ENCODE data around the gene PRMT1. TPM values are rescaled to one million over a fixed set of nuclear protein-coding genes. Genes with fewer than 3 reads are reported as not detected.
A peak's percentile ranks its signal among the peaks of the same experiment; 100 is the strongest.

PRMT1 gene
- total RNA-seq, 4 donors from 2014 or later: 102 to 117 (median 108) TPM

DNA sequence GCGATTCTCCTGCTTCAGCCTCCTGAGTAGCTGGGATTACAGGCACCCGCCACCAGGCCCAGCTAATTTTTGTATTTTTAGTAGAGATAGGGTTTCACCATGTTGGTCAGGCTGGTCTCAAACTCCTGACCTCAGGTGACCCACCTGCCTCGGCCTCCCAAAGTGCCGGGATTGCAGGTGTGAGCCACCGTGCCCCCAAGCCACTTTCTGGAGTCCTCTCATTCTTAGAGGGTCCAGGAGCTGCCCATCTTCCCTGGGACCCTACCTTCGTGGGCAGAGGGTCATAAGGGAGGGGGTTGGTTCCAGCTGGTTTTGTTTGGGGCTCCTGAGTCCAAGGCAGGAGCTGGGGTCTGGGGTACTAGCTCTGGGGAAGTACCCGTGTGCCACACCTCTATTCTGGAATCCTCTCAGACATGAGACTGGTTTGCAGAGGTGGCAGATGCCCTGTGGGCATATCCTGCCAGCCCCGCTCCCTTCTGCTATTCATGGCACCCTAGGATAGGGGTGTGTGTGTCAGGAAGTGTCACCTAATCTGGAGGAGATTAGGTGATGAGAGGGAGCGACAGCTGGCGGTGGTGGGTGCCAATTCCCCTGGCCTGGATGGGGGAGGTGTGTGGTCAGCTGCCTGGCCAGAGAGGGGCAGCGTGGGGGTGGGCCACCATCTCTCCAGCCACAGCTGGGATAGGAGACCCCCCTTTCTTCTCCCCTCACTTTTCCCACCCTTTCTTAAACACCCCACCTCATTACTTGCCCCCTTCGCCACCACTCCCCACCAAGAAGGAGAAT lies 2.1 kb downstream of the PRMT1 start:
- H3K4me3 ChIP-seq (ENCODE audit: low read depth, poor library complexity, severe bottlenecking): no peak overlapping the region
- no peak for TF ChIP-seq POLR2A (IDR thresholded peaks at IDR 0.05)
- TF ChIP-seq, protein P1, sequence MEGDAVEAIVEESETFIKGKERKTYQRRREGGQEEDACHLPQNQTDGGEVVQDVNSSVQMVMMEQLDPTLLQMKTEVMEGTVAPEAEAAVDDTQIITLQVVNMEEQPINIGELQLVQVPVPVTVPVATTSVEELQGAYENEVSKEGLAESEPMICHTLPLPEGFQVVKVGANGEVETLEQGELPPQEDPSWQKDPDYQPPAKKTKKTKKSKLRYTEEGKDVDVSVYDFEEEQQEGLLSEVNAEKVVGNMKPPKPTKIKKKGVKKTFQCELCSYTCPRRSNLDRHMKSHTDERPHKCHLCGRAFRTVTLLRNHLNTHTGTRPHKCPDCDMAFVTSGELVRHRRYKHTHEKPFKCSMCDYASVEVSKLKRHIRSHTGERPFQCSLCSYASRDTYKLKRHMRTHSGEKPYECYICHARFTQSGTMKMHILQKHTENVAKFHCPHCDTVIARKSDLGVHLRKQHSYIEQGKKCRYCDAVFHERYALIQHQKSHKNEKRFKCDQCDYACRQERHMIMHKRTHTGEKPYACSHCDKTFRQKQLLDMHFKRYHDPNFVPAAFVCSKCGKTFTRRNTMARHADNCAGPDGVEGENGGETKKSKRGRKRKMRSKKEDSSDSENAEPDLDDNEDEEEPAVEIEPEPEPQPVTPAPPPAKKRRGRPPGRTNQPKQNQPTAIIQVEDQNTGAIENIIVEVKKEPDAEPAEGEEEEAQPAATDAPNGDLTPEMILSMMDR (IDR thresholded peaks at IDR 0.05): no peak

DNA sequence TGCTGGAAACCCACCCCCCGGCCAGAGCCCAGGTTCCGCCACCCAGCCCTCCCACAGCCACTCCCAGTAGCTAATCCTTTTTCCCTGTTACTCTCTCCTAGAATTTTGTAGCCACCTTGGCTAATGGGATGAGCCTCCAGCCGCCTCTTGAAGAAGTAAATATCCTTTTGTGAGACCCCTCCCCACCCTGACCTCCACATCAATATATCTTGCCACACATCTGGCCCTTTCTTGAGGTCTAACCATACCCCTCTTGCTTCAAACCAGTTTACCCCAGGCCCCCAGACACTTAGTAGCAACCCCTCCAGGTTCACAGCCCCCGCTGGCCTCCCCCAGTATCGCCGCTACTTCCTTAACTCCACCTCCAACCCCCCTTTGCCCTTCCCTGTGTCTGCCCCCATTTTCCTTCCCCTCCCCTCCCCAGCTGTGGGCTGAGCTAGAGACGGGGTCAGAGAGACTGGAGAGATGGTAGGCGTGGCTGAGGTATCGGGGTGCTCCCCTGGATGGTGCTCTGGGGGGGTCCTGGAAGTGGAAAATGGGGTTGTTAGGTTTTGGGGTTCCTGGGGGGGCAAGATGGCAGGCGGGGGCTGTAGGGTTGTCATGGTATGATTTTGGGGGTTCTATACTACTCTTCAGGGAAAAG lies 2.8 kb downstream of the PRMT1 start:
- TF ChIP-seq, protein P1 (IDR thresholded peaks at IDR 0.05): no peak
- no peak for TF ChIP-seq POLR2A (IDR thresholded peaks at IDR 0.05)
- no peak overlapping the region for H3K4me3 ChIP-seq (ENCODE audit: low read depth, poor library complexity, severe bottlenecking)
- intact Hi-C loops (cut with DNase I; ENCODE audit: low total_unique reads): no loop called here
- no peak for DNase-seq (ENCODE audit: low spot score in 2 of 2)
- WGBS, 2 donors: 64 to 66% methylated on average over 10 of the region's 10 CpGs

More for the DNA sequence above, 2.1 kb downstream of the PRMT1 start:
- intact Hi-C loops (cut with DNase I; ENCODE audit: low total_unique reads): no loop called here
- WGBS, 2 donors: 56 to 63% methylated on average over 11 to 12 of the region's 12 CpGs
- no peak for DNase-seq (ENCODE audit: low spot score in 2 of 2)

DNA sequence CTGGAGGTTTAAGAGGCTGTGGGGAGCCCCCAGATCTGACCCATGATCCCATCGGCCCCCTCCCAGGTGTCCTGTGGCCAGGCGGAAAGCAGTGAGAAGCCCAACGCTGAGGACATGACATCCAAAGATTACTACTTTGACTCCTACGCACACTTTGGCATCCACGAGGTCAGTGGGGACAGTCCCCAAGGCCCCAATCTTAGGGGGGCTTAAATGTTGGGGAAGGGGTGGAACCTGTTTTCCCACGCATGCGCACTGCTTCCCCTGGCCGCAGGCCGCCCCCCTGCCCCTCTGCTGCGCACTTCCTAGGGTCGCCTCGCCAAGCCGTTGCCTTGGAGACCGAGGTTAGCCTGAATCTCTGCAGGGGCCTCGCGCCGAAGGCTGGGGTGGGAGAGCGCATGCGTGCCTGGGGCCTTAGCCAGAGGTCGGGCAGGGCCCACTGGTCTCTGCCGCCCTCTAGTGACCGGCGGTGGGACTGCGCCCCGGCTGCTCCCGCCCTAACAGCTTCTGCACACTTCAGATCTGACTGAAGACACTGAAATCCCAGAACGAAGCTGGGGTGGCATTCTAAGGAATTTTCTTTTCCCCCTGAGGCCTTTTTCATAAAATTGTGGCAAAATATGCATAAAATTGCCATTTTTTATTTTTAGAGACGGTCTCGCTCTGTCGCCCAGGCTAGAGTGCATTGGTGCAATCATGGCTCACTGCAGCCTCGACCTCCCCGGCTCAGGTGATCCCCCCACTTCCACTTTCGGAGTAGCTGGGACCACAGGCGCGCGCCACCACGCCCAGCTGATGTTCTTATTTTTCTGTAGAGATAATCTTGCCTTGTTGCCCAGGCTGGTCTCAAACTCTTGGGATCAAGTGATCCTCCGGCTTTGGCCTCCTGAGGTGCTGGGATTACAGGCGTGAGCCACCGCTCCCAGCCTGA lies 3.6 kb downstream of the PRMT1 start:
- no peak overlapping the region for H3K4me3 ChIP-seq (ENCODE audit: low read depth, poor library complexity, severe bottlenecking)
- peak; percentile 81 to 98 for DNase-seq (ENCODE audit: low spot score in 2 of 2)
- WGBS, 2 donors: 32 to 35% methylated on average over 40 of the region's 40 CpGs
- no peak for TF ChIP-seq POLR2A (IDR thresholded peaks at IDR 0.05)
- TF ChIP-seq, protein P1 (IDR thresholded peaks at IDR 0.05): peak in 2 of 3 donors; percentile 36 to 80
- intact Hi-C loops (cut with DNase I; ENCODE audit: low total_unique reads): no loop called here

- no peak for DNase-seq (ENCODE audit: low spot score in 2 of 2)
- intact Hi-C loops (cut with DNase I; ENCODE audit: low total_unique reads): no loop called here
- TF ChIP-seq, protein P1 (IDR thresholded peaks at IDR 0.05): no peak
- no peak for TF ChIP-seq POLR2A (IDR thresholded peaks at IDR 0.05)
- H3K4me3 ChIP-seq (ENCODE audit: low read depth, poor library complexity, severe bottlenecking): no peak overlapping the region
- WGBS, 2 donors: 93% methylated on average over 19 of the region's 19 CpGs
Observed at GRCh38 chr19:49681830-49682229, 4.8 kb downstream of the PRMT1 start.

DNA sequence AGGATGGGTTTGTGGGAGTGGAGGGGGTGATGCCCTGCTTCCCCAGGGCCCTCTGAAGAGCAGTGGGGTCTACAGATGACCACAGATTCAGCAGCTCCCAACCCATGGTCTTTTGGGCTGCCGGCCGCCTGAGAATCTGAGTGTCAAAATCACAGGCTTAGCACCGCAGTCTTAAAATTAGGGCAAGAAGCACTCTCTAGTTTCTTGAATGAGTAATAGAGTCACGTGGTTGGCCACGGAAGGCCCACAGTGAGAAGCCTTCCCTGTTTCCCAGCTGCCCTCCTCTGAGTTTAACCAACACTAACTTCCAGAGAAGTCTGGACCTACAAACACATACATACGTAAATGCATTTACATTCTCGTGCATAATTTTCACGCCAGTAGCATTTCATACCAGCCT lies 5.2 kb downstream of the PRMT1 start:
- WGBS, 2 donors: 82 to 90% methylated on average over 8 of the region's 8 CpGs
- TF ChIP-seq, protein P1 (IDR thresholded peaks at IDR 0.05): no peak
- no peak for TF ChIP-seq POLR2A (IDR thresholded peaks at IDR 0.05)
- DNase-seq (ENCODE audit: low spot score in 2 of 2): no peak
- intact Hi-C loops (cut with DNase I; ENCODE audit: low total_unique reads): no loop called here
- no peak overlapping the region for H3K4me3 ChIP-seq (ENCODE audit: low read depth, poor library complexity, severe bottlenecking)

Measured in lower leg skin (tissue), 4 donors.